IMR-90 (cell line): ENCODE results near the gene DIO1.

ENCODE experiments used
- BHLHE40 ChIP-seq: fragments of 150-350 bp; IDR thresholded peaks from 2 replicates; pipeline ENCODE4 v1.6.1; 2016; ENCODE audit warnings: mild to moderate bottlenecking, low read depth, low read length
- CEBPB ChIP-seq: IDR thresholded peaks from 2 replicates; pipeline ENCODE4 v1.6.1; 2012; ENCODE audit warnings: low read depth, low read length, improper control_type of control experiment
- CHD1 ChIP-seq: IDR thresholded peaks from 2 replicates; pipeline ENCODE4 v1.6.1; 2012; ENCODE audit warnings: low read depth, low read length, improper control_type of control experiment
- CTCF ChIP-seq: conservative IDR thresholded peaks from 2 replicates; pipeline ENCODE4 v1.5.1; 2012; ENCODE audit warnings: mild to moderate bottlenecking, low read depth, low read length, improper control_type of control experiment
- MAFK ChIP-seq: IDR thresholded peaks from 2 replicates; pipeline ENCODE4 v1.6.1; 2012; ENCODE audit warnings: low read depth, low read length, improper control_type of control experiment
- MAZ ChIP-seq: IDR thresholded peaks from 2 replicates; pipeline ENCODE4 v1.6.1; 2012; ENCODE audit warnings: low read depth, mild to moderate bottlenecking, low read length, improper control_type of control experiment, moderate library complexity, borderline replicate concordance
- MXI1 ChIP-seq: IDR thresholded peaks from 2 replicates; pipeline ENCODE4 v1.6.1; 2012; ENCODE audit warnings: low read depth, mild to moderate bottlenecking, low read length, moderate library complexity, borderline replicate concordance
- NFE2L2 ChIP-seq: fragments of 150-350 bp; IDR thresholded peaks from 2 replicates; pipeline ENCODE4 v1.6.1; 2016; ENCODE audit warnings: low read depth, mild to moderate bottlenecking, low read length
- POLR2A ChIP-seq: IDR thresholded peaks from 2 replicates; pipeline ENCODE4 v1.6.1; 2012; ENCODE audit warnings: mild to moderate bottlenecking, low read depth, low read length
- RAD21 ChIP-seq: IDR thresholded peaks from 2 replicates; pipeline ENCODE4 v1.6.1; 2012; ENCODE audit warnings: low read length, improper control_type of control experiment
- RCOR1 ChIP-seq: IDR thresholded peaks from 2 replicates; pipeline ENCODE4 v1.6.1; 2012; ENCODE audit warnings: mild to moderate bottlenecking, low read length, improper control_type of control experiment; ENCODE audit not compliant: insufficient replicate concordance
- SMC3 ChIP-seq: fragments of 150-350 bp; IDR thresholded peaks from 2 replicates; pipeline ENCODE4 v1.6.1; 2016; ENCODE audit warnings: low read depth, mild to moderate bottlenecking, antibody characterized with exemption, low read length, moderate library complexity
- USF2 ChIP-seq: fragments of 150-350 bp; IDR thresholded peaks from 2 replicates; pipeline ENCODE4 v1.6.1; 2017; ENCODE audit warnings: mild to moderate bottlenecking, antibody characterized with exemption, low read length, low read depth

GRCh38 chr1:53895421-53895820 lies 1.4 kb downstream of the DIO1 start:
- no peak for TF ChIP-seq CTCF
- no peak for TF ChIP-seq POLR2A
- no peak for TF ChIP-seq USF2
- no peak for TF ChIP-seq MAZ
- no peak for TF ChIP-seq SMC3
- no peak for TF ChIP-seq BHLHE40
- no peak for TF ChIP-seq CEBPB
- no peak for TF ChIP-seq NFE2L2
- TF ChIP-seq MAFK: no peak
- TF ChIP-seq RAD21: no peak
- TF ChIP-seq MXI1: no peak
- TF ChIP-seq CHD1: no peak
- no peak for TF ChIP-seq RCOR1
